ENCODE data around the gene SPG11. TPM values are rescaled to one million over a fixed set of nuclear protein-coding genes. Genes with fewer than 3 reads are reported as not detected.

The SPG11 gene
- total and polyA plus RNA-seq, 9 of the 15 experiments (the other 6 are each of a cell fraction or from before 2014, with no cell fraction given): 23.3 to 71.2 (median 45.6) TPM

GRCh38 chr15:44663410-44664308 lies at the start of gene SPG11 (continued):
- TF ChIP-seq USF2 (CRISPR knock-in tag; IDR thresholded peaks at IDR 0.05) (peak; percentile 87), RNF219 (CRISPR knock-in tag; IDR thresholded peaks at IDR 0.05) (peak; percentile 49; the same call in 1 of the 2 replicates), XRCC4 (IDR thresholded peaks at IDR 0.05; ENCODE audit: extremely low read depth, insufficient read depth, insufficient read length) (no peak), THAP12 (CRISPR knock-in tag; IDR thresholded peaks at IDR 0.05) (no peak), SREBF1 (IDR thresholded peaks at IDR 0.05; ENCODE audit: borderline replicate concordance, low read depth, low read length) (no peak; the same call in 1 of the 2 replicates), EGR1 (conservative IDR thresholded peaks at IDR 0.05) (no peak), NCOA4 (IDR thresholded peaks at IDR 0.05; ENCODE audit: partially characterized antibody) (no peak), RBBP5 (IDR thresholded peaks at IDR 0.05; ENCODE audit: borderline replicate concordance, insufficient read depth, low read length, poor library complexity, severe bottlenecking) (peak; percentile 97), POLR2AphosphoS2 (IDR thresholded peaks at IDR 0.05; ENCODE audit: low read length) (peak; percentile 77; the same call in 1 of the 2 replicates), ZNF3 (CRISPR knock-in tag; IDR thresholded peaks at IDR 0.05) (0 out of 2 replicates have a peak, but pooled peaks have one; percentile 30), CHD4 (IDR thresholded peaks at IDR 0.05; ENCODE audit: insufficient read depth, insufficient replicate concordance, low read depth, low read length, poor library complexity, severe bottlenecking) (no peak), ZNF311 (CRISPR knock-in tag; IDR thresholded peaks at IDR 0.05) (no peak), MCM3 (IDR thresholded peaks at IDR 0.05) (no peak), KAT7 (CRISPR knock-in tag; IDR thresholded peaks at IDR 0.05; ENCODE audit: borderline replicate concordance) (0 out of 2 replicates have a peak, but pooled peaks have one; percentile 16), POLR2B (IDR thresholded peaks at IDR 0.05; ENCODE audit: low read depth, partially characterized antibody) (peak; percentile 95), SMARCA5 (IDR thresholded peaks at IDR 0.05) (0 out of 2 replicates have a peak, but pooled peaks have one; percentile 14), NRF1 (conservative IDR thresholded peaks at IDR 0.05 in 1 of 2, IDR thresholded peaks at IDR 0.05 in 1 of 2) (peak; percentile 98), FOXA3 (CRISPR knock-in tag; conservative IDR thresholded peaks at IDR 0.05 in 1 of 2, IDR thresholded peaks at IDR 0.05 in 1 of 2) (peak in 1 of 2 experiments; percentile 53; a peak in 1 of 4 replicates), IFI16 (CRISPR knock-in tag; IDR thresholded peaks at IDR 0.05) (no peak), ZNF212 (CRISPR knock-in tag; IDR thresholded peaks at IDR 0.05) (no peak), RFX5 (IDR thresholded peaks at IDR 0.05; ENCODE audit: low read depth, low read length) (peak; percentile 57; the same call in 1 of the 2 replicates), SOX6 (IDR thresholded peaks at IDR 0.05) (peak; percentile 49; the same call in 1 of the 2 replicates), ZNF146 (CRISPR knock-in tag; IDR thresholded peaks at IDR 0.05; ENCODE audit: unreplicated experiment) (no peak)

Data from K562 (cell line).